Activated CD4-positive, alpha-beta T cell treated with anti-CD3 and anti-CD28 coated beads for 24 hours (primary cell): Measurements from ENCODE around the gene RENBP.

ENCODE experiments used
- DNase-seq, 2 donors: peaks; one replicate each; pipeline ENCODE4 v3.0.0-alpha.2; 2020; ENCODE audit warnings: low read depth in 2 of 2

RENBP gene

GRCh38 chrX:153889123-153889522, 55.3 kb downstream of the RENBP start:
- no peak for DNase-seq

- DNase-seq, result no peak
Observed at GRCh38 chrX:153888344-153888743, 56.1 kb downstream of the RENBP start.

- DNase-seq, result no peak
Observed at GRCh38 chrX:153887385-153887784, 57.1 kb downstream of the RENBP start.

- DNase-seq, result no peak
Observed at GRCh38 chrX:153886915-153887314, 57.5 kb downstream of the RENBP start.

- DNase-seq, result peak in 1 of 2 donors; percentile 19
Observed at GRCh38 chrX:153885968-153886903, 58.2 kb downstream of the RENBP start, which contains the start of gene L1CAM. Gene L1CAM (minus strand): TSS chrX:153886173. CDS start chrX:153875836, 10,337 bp downstream.
